Hepatocyte (in vitro differentiated cells): ENCODE results near the gene TUBB1.

Experiments
- EZH2 ChIP-seq: fragments of 200-600 bp; sonication (generic); IDR thresholded peaks from 2 replicates; pipeline ENCODE4 v1.6.1; 2016; ENCODE audit warnings: antibody characterized with exemption, mild to moderate bottlenecking, borderline replicate concordance
- EZH2phosphoT487 ChIP-seq: fragments of 200-600 bp; sonication (generic); IDR thresholded peaks from one replicate; pipeline ENCODE4 v1.6.1; 2018; ENCODE audit warnings: antibody characterized with exemption, mild to moderate bottlenecking, low read depth, moderate library complexity; ENCODE audit not compliant: unreplicated experiment, severe bottlenecking
- TF ChIP-seq, protein P1 (sequence below): fragments of 200-600 bp; sonication (generic); IDR thresholded peaks from 2 replicates; pipeline ENCODE4 v1.5.1; 2016; ENCODE audit warnings: antibody characterized with exemption, mild to moderate bottlenecking; ENCODE audit not compliant: poor library complexity

DNA sequence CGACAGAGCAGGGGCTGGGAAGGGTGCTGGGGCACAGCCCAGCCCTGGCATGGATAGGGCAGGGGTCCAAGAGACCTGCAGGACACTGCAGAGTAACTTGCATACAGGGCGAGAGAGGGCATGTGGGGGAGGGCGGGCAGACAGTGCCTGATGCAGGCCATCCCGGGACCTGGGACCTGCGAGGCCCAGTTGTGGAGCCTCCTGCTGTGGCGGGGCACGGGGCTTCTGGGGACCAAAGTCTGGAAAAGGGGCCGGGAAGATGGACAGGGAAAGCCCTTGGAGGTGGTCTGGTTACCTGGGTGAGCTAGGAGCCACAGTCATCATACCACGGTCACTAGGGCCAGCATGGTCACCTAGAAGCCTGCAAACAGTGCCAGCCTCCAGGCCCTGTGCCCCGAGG, 412 bp upstream of the TUBB1 start:
- TF ChIP-seq, protein P1, sequence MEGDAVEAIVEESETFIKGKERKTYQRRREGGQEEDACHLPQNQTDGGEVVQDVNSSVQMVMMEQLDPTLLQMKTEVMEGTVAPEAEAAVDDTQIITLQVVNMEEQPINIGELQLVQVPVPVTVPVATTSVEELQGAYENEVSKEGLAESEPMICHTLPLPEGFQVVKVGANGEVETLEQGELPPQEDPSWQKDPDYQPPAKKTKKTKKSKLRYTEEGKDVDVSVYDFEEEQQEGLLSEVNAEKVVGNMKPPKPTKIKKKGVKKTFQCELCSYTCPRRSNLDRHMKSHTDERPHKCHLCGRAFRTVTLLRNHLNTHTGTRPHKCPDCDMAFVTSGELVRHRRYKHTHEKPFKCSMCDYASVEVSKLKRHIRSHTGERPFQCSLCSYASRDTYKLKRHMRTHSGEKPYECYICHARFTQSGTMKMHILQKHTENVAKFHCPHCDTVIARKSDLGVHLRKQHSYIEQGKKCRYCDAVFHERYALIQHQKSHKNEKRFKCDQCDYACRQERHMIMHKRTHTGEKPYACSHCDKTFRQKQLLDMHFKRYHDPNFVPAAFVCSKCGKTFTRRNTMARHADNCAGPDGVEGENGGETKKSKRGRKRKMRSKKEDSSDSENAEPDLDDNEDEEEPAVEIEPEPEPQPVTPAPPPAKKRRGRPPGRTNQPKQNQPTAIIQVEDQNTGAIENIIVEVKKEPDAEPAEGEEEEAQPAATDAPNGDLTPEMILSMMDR: no peak
- TF ChIP-seq EZH2phosphoT487 (no peak), EZH2 (no peak)
